ENCODE results near the gene TIMM8B. TPM values are rescaled to one million over a fixed set of nuclear protein-coding genes. Genes with fewer than 3 reads are reported as not detected.

TIMM8B gene
- total RNA-seq, 1 experiment from 2014 or later = 42.4 TPM

GRCh38 chr11:112115386-112115785 is 28.8 kb upstream of the TIMM8B start:
- no peak for DNase-seq
- peaks cover 3% of the 10 kb centered on the region; the same call in 1 of the 2 replicates for H3K4me1 ChIP-seq (replicated peaks; ENCODE audit: insufficient read depth)
- H3F3A ChIP-seq (ENCODE audit: insufficient read depth, low read depth) = 0 out of 2 replicates have a peak, but pooled peaks cover 4% of the 10 kb centered on the region
- H3K79me2 ChIP-seq (ENCODE audit: low read depth) = no peaks in the 10 kb centered on the region
- ChIA-PET CTCF (no interaction called here), POLR2A (ENCODE audit: unreplicated experiment) (no interaction called here)
- no peaks in the 10 kb centered on the region for H3K9me2 ChIP-seq (ENCODE audit: insufficient read depth)
- TF ChIP-seq CTCF (conservative IDR thresholded peaks at IDR 0.05) = no peak
- TF ChIP-seq EZH2 (IDR thresholded peaks at IDR 0.05; ENCODE audit: low read depth) = no peak
- no TSS peak for BruUV-seq (replicated peaks)
- no peaks in the 10 kb centered on the region for H3K9me3 ChIP-seq (ENCODE audit: insufficient read depth, low read depth)
- H3K4me3 ChIP-seq = no peak overlapping the region
- H2AFZ ChIP-seq = no peak overlapping the region
- H3K4me2 ChIP-seq = no peak overlapping the region
- no peak overlapping the region for H3K27ac ChIP-seq
- H3K36me3 ChIP-seq (ENCODE audit: low read depth) = no peaks in the 10 kb centered on the region
- no peaks in the 10 kb centered on the region for H4K20me1 ChIP-seq (ENCODE audit: insufficient read depth)
- H3K27me3 ChIP-seq (ENCODE audit: insufficient read depth, low read depth) = no peaks in the 10 kb centered on the region
- intact Hi-C loops (cut with micrococcal nuclease; ENCODE audit: unreplicated experiment) = no loop called here

- Histone ChIP-seq H3F3A (ENCODE audit: insufficient read depth, low read depth) (0 out of 2 replicates have a peak, but pooled peaks cover 8% of the 10 kb centered on the region), H3K27me3 (ENCODE audit: insufficient read depth, low read depth) (no peaks in the 10 kb centered on the region), H3K9me2 (ENCODE audit: insufficient read depth) (no peaks in the 10 kb centered on the region), H3K36me3 (ENCODE audit: low read depth) (no peaks in the 10 kb centered on the region), H3K4me2 (no peak overlapping the region), H3K27ac (no peak overlapping the region), H2AFZ (no peak overlapping the region), H3K9me3 (ENCODE audit: insufficient read depth, low read depth) (no peaks in the 10 kb centered on the region), H3K4me3 (no peak overlapping the region), H3K4me1 (replicated peaks; ENCODE audit: insufficient read depth) (peaks cover 3% of the 10 kb centered on the region; the same call in 1 of the 2 replicates), H3K79me2 (ENCODE audit: low read depth) (no peaks in the 10 kb centered on the region), H4K20me1 (ENCODE audit: insufficient read depth) (no peaks in the 10 kb centered on the region)
- no TSS peak for BruUV-seq (replicated peaks)
- no peak for DNase-seq
- intact Hi-C loops (cut with micrococcal nuclease; ENCODE audit: unreplicated experiment) = no loop called here
- no peak for TF ChIP-seq CTCF (conservative IDR thresholded peaks at IDR 0.05)
- no peak for TF ChIP-seq EZH2 (IDR thresholded peaks at IDR 0.05; ENCODE audit: low read depth)
- ChIA-PET CTCF (interaction anchor here (0.9 to 1.9 kb wide), 3 partner anchors 43 to 166 kb away, joined by 6 to 20 read pairs (median 7); partner anchors contain the start of gene BCO2), POLR2A (ENCODE audit: unreplicated experiment) (no interaction called here)
These were observed 27.9 kb upstream of the TIMM8B start for GRCh38 chr11:112114460-112114859.

- H3K4me2 ChIP-seq = peak overlapping the region; percentile 26; the same call in 1 of the 2 replicates
- no peaks in the 10 kb centered on the region for H3K36me3 ChIP-seq (ENCODE audit: low read depth)
- BruUV-seq (replicated peaks) = no TSS peak
- H3K4me3 ChIP-seq = no peak overlapping the region
- H2AFZ ChIP-seq = no peak overlapping the region
- no peaks in the 10 kb centered on the region for H4K20me1 ChIP-seq (ENCODE audit: insufficient read depth)
- H3K4me1 ChIP-seq (replicated peaks; ENCODE audit: insufficient read depth) = peaks cover 3% of the 10 kb centered on the region; the same call in 1 of the 2 replicates
- POLR2A ChIA-PET (ENCODE audit: unreplicated experiment) = interaction anchor here (0.7 kb wide), 1 partner anchor 13 kb away, joined by 26 read pairs; no protein-coding TSS in a partner anchor
- TF ChIP-seq CTCF (conservative IDR thresholded peaks at IDR 0.05) (peak; percentile 93), EZH2 (IDR thresholded peaks at IDR 0.05; ENCODE audit: low read depth) (no peak)
- H3K9me2 ChIP-seq (ENCODE audit: insufficient read depth) = no peaks in the 10 kb centered on the region
- intact Hi-C loops (cut with micrococcal nuclease; ENCODE audit: unreplicated experiment) = loop anchor here (1.0 to 2.0 kb wide), 3 partner anchors 62 to 167 kb away; partner anchors contain the start of gene BCO2
- H3K79me2 ChIP-seq (ENCODE audit: low read depth) = no peaks in the 10 kb centered on the region
- CTCF ChIA-PET = interaction anchor here (0.6 to 1.9 kb wide), 6 partner anchors 18 to 167 kb away, joined by 3 to 20 read pairs (median 6); partner anchors contain the start of gene BCO2
- peak; percentile 5 to 66 for DNase-seq
- 0 out of 2 replicates have a peak, but pooled peaks cover 12% of the 10 kb centered on the region for H3F3A ChIP-seq (ENCODE audit: insufficient read depth, low read depth)
- H3K27me3 ChIP-seq (ENCODE audit: insufficient read depth, low read depth) = no peaks in the 10 kb centered on the region
- H3K27ac ChIP-seq = no peak overlapping the region
- no peaks in the 10 kb centered on the region for H3K9me3 ChIP-seq (ENCODE audit: insufficient read depth, low read depth)
These were observed 27.2 kb upstream of the TIMM8B start for GRCh38 chr11:112113539-112114457.

Measured in PC-9 (cell line).